CD4-positive, alpha-beta T cell (primary cell): ENCODE results near the gene HPX. TPM values are rescaled to one million over a fixed set of nuclear protein-coding genes. Genes with fewer than 3 reads are reported as not detected.
A peak's percentile ranks its signal among the peaks of the same experiment; 100 is the strongest.

ENCODE experiments used
- ATAC-seq: fragments of 200-7000 bp; cut with Tn5 transposase; one replicate; pipeline ENCODE4 v1.10.0; 2022; ENCODE audit warnings: mild to moderate bottlenecking; ENCODE audit not compliant: poor library complexity
- CTCF ChIA-PET: fragments of 350-600 bp; sonication (Branson Sonifier 250); formaldehyde crosslinking; loops from one replicate; lab custom pipeline; 2021; ENCODE audit warnings: antibody characterized with exemption, inconsistent platforms; lab: Charles Lee
- POLR2A ChIA-PET: fragments of 350-600 bp; sonication (Branson Sonifier 250); formaldehyde crosslinking; loops from one replicate; lab custom pipeline; 2021; ENCODE audit warnings: antibody characterized with exemption, inconsistent platforms; lab: Charles Lee
- DNase-seq, 14 experiments: peaks; one replicate each; pipeline ENCODE4 v3.0.0-alpha.2; 2013 to 2020; ENCODE audit warnings: mixed read lengths in 2 of 14
- H3K27ac ChIP-seq, 2 donors: one replicate each; pipeline versions ENCODE4 v1.5.1 to v1.7.0; 2013; ENCODE audit warnings: low read length in 2 of 2, low read depth in 1 of 2, mild to moderate bottlenecking in 1 of 2
- H3K27me3 ChIP-seq, 2 experiments: 1 replicate in 1 of 2; 2 replicates in 1 of 2; pipeline versions ENCODE4 v1.6.1 to v1.7.0; 2013; ENCODE audit warnings: low read length in 2 of 2, control low read depth in 1 of 2, mild to moderate bottlenecking in 1 of 2, moderate library complexity in 1 of 2; ENCODE audit not compliant: insufficient read depth in 2 of 2, control insufficient read depth in 1 of 2
- H3K36me3 ChIP-seq: one replicate; pipeline ENCODE4 v1.6.1; 2013; ENCODE audit warnings: low read length, control low read depth; ENCODE audit not compliant: insufficient read depth
- H3K4me1 ChIP-seq: one replicate; pipeline ENCODE4 v1.6.1; 2013; ENCODE audit warnings: low read length, control low read depth; ENCODE audit not compliant: insufficient read depth
- H3K4me3 ChIP-seq: one replicate; pipeline ENCODE4 v1.5.1; 2013; ENCODE audit warnings: mild to moderate bottlenecking, low read length, moderate library complexity
- H3K9me3 ChIP-seq, 2 experiments: 1 replicate in 1 of 2; 2 replicates in 1 of 2; pipeline versions ENCODE4 v1.6.1 to v1.7.0; 2013; ENCODE audit warnings: low read length in 2 of 2, mild to moderate bottlenecking in 2 of 2, control low read depth in 1 of 2, moderate library complexity in 1 of 2; ENCODE audit not compliant: control insufficient read depth in 1 of 2, insufficient read depth in 1 of 2
- H3K27ac Mint-ChIP-seq: one replicate; pipeline ENCODE4 v1.8.0; 2020; ENCODE audit warnings: mixed read lengths
- H3K27me3 Mint-ChIP-seq: one replicate; pipeline ENCODE4 v1.8.0; 2021; ENCODE audit warnings: mixed read lengths
- H3K36me3 Mint-ChIP-seq: one replicate; pipeline ENCODE4 v1.8.0; 2021; ENCODE audit warnings: low read depth, mixed read lengths
- H3K4me1 Mint-ChIP-seq: one replicate; pipeline ENCODE4 v1.8.0; 2021; ENCODE audit warnings: low read depth, mixed read lengths
- H3K4me3 Mint-ChIP-seq: one replicate; pipeline ENCODE4 v1.8.0; 2020; ENCODE audit warnings: mild to moderate bottlenecking, mixed read lengths
- H3K9me3 Mint-ChIP-seq: one replicate; pipeline ENCODE4 v1.8.0; 2020; ENCODE audit warnings: mixed read lengths
- CTCF ChIP-seq: fragments of 200-600 bp; IDR thresholded peaks from one replicate; pipeline ENCODE4 v1.8.0; 2022; ENCODE audit warnings: antibody characterized with exemption, mild to moderate bottlenecking
- intact Hi-C, 2 experiments: fragments of 100-400 bp; cut with DNase I in 1 of 2; cut with micrococcal nuclease in 1 of 2; formaldehyde crosslinking; loops; one replicate each; pipeline versions ENCODE4 v1.15.1 to v1.9.0; 2023 to 2025; cut with DNase I, micrococcal nuclease
- total RNA-seq, 174 experiments: library from RNA in 2 of 174; stranded (reverse) in 2 of 174; gene quantifications; one replicate each; pipeline ENCODE4 v1.2.3 and lab custom pipeline; 2021 to 2026

HPX gene
- total RNA-seq, 2 experiments from 2014 or later = 0.52 to 0.87 TPM

GRCh38 chr11:6391537-6392134, 49.2 kb downstream of the HPX start:
- ChIA-PET CTCF (interaction anchor here (1.4 to 2.0 kb wide), 2 partner anchors 13 to 346 kb away, joined by 3 to 6 read pairs; no protein-coding TSS in a partner anchor), POLR2A (interaction anchor here (0.5 to 8.4 kb wide), 7 partner anchors 11 to 276 kb away, joined by 3 to 253 read pairs (median 31); partner anchors contain the start of genes APBB1, ARFIP2 and TIMM10B)
- intact Hi-C loops = loop anchor here (1.0 to 2.0 kb wide), 3 partner anchors 27 to 81 kb away; partner anchors contain the start of genes APBB1 (in 2 of the 2) and TRIM3 (in 1 of the 2)
- Mint-ChIP-seq H3K4me1 (peaks cover 81% of the 10 kb centered on the region), H3K36me3 (peaks cover 64% of the 10 kb centered on the region), H3K4me3 (peak overlapping the region; percentile 90), H3K27me3 (no peaks in the 10 kb centered on the region), H3K27ac (peak overlapping the region; percentile 93), H3K9me3 (no peaks in the 10 kb centered on the region)
- H3K4me3 ChIP-seq = peak overlapping the region; percentile 95
- H3K36me3 ChIP-seq = peaks cover 42% of the 10 kb centered on the region
- peaks cover 65% of the 10 kb centered on the region for H3K4me1 ChIP-seq
- no peaks in the 10 kb centered on the region for H3K9me3 ChIP-seq
- H3K27me3 ChIP-seq = no peaks in the 10 kb centered on the region
- DNase-seq = peak in 1 of 14 experiments; percentile 27
- TF ChIP-seq CTCF = no peak
- peak overlapping the region in 1 of 2 donors; percentile 93 for H3K27ac ChIP-seq
- ATAC-seq = no peak

- intact Hi-C loops = loop anchor here (1.0 to 2.0 kb wide), 5 partner anchors 11 to 90 kb away; partner anchors contain the start of genes APBB1 (in 2 of the 2), ARFIP2 (in 1 of the 2), TIMM10B (in 1 of the 2) and TRIM3 (in 1 of the 2)
- Mint-ChIP-seq H3K36me3 (peaks cover 57% of the 10 kb centered on the region), H3K9me3 (no peaks in the 10 kb centered on the region), H3K27ac (peak overlapping the region; percentile 93), H3K4me1 (peaks cover 73% of the 10 kb centered on the region), H3K4me3 (peak overlapping the region; percentile 90), H3K27me3 (no peaks in the 10 kb centered on the region)
- Histone ChIP-seq H3K36me3 (peaks cover 38% of the 10 kb centered on the region), H3K4me3 (peak overlapping the region; percentile 95), H3K9me3 (no peaks in the 10 kb centered on the region), H3K27me3 (no peaks in the 10 kb centered on the region), H3K4me1 (peaks cover 58% of the 10 kb centered on the region), H3K27ac (peak overlapping the region; percentile 87 to 93)
- POLR2A ChIA-PET = interaction anchor here (0.5 to 8.4 kb wide), 16 partner anchors 10 to 355 kb away, joined by 3 to 253 read pairs (median 8); partner anchors contain the start of genes APBB1, ARFIP2, TAF10 and TIMM10B
- CTCF ChIA-PET = interaction anchor here (0.7 to 2.1 kb wide), 10 partner anchors 12 to 347 kb away, joined by 3 to 19 read pairs (median 6); partner anchors contain the start of gene MRPL17
- ATAC-seq (no peak), DNase-seq (peak in 3 of 14 experiments; percentile 30 to 45 (median 45))
- TF ChIP-seq CTCF = no peak
These were observed 49.9 kb downstream of the HPX start for GRCh38 chr11:6390718-6391469.
